GM21423 (cell line): ENCODE measurements around the gene ADAM11.

ENCODE experiments used
- ATAC-seq: cut with Tn5 transposase; IDR thresholded peaks from one replicate; pipeline ENCODE4 v1.9.1; 2021; ENCODE audit warnings: mild to moderate bottlenecking, moderate library complexity; ENCODE audit not compliant: unreplicated experiment

Gene ADAM11

GRCh38 chr17:44829523-44830358 lies 71.0 kb downstream of the ADAM11 start, which contains the start of gene GJC1:
GJC1 (minus strand) TSS chr17:44830287; CDS start chr17:44805817, 24,470 bp downstream.
- no peak for ATAC-seq

GRCh38 chr17:44830359-44831288 lies 71.8 kb downstream of the ADAM11 start:
- no peak for ATAC-seq

- no peak for ATAC-seq
Observed at GRCh38 chr17:44831371-44831770, 72.6 kb downstream of the ADAM11 start.
